Measurements from ENCODE around the gene FKRP.

FKRP gene

GRCh38 chr19:46732172-46732938 is 13.5 kb upstream of the FKRP start:
- no peak for DNase-seq

DNA sequence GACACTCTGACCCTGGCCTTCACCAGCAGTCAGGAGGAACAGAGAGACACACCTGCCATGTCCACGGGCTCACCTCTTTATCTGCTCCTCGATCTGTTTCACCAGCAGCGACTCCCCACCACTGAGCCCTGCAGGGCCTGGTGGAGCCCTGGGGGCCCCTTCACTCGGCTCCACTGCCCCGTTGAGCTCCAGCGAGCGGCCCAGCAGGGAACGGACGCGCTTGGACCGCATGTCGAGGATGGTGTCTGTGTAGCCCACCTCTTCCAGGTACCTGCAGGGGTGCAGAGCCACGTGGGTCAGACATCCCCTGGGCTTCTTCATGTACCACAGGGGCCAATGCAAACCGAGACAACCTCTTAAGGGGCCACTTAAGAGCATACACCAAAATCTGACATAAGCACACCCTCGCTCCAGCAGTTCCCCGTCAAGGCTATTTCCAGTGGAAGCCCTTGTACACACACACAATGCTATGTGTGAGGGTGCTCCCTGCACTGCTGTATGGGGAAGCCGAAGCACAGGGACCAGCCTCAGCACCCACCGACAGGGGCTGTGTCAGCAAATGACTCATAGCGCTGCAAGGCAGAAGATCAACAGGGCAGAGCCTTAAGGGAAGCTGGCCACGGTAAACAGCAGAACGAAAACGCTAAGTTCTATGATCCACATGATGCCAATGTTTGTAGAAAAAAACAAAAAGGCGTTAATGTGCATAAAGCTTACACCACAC is 12.7 kb upstream of the FKRP start:
- no peak for DNase-seq

- DNase-seq: no peak
These were observed 12.1 kb upstream of the FKRP start for GRCh38 chr19:46733690-46734292.

DNA sequence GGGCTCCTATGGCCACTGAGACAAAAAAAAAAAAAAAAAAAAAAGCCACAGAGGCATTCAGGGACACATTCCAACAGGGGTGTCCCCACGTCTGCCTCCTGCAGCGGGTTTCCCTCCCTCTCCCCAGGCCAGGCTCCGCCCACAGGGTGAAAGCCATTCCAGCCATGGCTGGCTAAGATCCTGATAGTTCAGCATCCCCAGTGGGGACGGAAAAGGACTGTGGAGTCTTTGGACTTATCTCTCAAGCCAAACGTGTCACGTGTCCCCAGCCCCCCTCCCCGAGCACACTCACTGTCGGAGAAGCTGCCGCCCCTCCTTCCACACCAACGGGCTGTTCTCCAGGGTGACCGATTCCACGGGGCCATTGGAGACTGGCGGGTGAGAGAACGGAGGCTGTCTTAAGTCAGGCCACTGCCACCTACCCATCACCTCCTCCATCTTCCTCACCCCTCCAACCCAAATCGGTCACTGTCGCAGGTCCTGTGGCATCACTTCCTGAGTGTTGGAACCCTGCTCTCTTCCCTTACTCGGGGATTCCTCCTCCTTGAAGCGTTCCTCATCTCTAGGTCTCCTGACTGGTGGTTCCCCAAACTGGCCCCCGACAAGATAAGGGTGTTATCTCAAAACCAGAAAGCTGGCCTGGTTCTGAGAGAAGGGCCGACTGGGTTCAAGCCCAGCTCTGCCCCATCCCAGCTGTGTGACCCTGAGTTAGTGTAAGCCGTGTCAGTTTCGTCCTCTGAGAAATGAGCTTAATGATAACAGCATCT is 9.1 kb upstream of the FKRP start:
- DNase-seq: no peak

- no peak for DNase-seq
These were observed 8.6 kb upstream of the FKRP start for GRCh38 chr19:46737298-46737654.

GRCh38 chr19:46737761-46738171 is 8.1 kb upstream of the FKRP start:
- DNase-seq: no peak

GRCh38 chr19:46739290-46739771 is 6.5 kb upstream of the FKRP start:
- no peak for DNase-seq

DNA sequence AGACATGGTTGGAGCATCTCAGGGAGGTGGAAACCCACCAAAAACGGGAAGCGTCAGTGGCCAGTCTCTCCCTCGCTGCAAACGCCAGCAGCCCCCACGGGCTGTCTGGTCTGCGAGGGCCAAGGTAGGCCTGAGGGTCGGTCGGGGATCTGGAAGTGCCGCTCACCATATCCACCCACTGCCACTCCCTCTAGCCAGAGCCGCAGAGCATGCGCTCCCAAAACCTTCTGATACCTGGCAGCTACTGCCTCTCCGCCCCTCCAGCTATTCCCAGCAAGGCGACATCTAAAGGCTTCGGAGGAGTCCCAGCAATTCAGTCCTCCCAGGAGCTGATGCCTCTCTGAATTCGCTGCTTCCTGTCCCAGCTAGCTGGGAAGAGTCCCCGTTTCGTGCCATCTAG is 4.4 kb upstream of the FKRP start:
- no peak for DNase-seq

DNA sequence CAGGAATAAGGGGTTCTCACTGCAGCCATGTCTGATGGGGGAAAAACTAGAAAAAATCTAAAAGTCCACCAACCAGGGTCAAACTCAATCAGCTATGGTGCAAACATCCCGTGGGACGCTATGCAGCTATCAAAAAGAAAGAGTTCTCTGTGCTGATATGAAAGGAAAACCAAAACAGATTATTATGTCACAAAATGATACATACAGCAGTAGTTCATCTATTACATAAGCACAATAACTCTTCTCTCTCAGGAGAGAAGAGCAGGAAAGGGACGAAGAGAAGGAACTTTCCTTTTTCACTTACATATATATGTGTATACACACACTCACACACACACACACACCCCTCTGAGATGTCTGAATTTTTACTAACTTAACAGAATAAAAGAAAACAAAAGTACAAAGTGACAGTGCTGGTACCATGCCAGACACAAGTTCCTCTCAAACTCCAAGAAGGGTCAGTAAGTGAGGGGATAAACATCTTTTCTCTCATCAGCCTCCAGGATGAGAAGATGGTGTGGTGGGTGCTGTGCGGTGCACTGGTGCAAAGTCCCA is 2.9 kb upstream of the FKRP start:
- no peak for DNase-seq

GRCh38 chr19:46744005-46744691 is 1.7 kb upstream of the FKRP start:
- DNase-seq: no peak

DNA sequence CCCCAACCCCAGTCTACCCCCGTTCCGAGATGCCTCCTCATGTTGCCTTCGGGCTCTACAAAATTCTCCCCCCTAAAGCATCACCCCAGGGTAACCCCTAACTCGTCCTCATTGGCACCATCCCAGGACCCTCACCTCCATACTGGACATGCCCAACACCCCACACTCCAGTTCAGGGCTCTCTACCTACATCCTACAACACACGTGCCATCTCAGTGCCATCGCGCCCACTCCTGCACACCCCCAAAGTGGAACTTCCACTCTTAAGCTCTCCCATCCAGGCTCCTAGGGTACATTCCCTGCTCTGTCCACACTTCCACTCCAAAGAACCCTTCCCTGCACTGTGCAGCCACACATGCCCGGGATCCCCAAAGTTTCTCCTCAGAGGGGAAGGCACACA is 827 bp upstream of the FKRP start:
- DNase-seq: no peak

GRCh38 chr19:46746281-46747057 is 612 bp downstream of the FKRP start, which contains the start of gene STRN4:
Gene STRN4 (minus strand): TSS chr19:46746450. CDS start chr19:46746430, 20 bp downstream.
- peak in 1 of 2 experiments; percentile 17 for DNase-seq

DNA sequence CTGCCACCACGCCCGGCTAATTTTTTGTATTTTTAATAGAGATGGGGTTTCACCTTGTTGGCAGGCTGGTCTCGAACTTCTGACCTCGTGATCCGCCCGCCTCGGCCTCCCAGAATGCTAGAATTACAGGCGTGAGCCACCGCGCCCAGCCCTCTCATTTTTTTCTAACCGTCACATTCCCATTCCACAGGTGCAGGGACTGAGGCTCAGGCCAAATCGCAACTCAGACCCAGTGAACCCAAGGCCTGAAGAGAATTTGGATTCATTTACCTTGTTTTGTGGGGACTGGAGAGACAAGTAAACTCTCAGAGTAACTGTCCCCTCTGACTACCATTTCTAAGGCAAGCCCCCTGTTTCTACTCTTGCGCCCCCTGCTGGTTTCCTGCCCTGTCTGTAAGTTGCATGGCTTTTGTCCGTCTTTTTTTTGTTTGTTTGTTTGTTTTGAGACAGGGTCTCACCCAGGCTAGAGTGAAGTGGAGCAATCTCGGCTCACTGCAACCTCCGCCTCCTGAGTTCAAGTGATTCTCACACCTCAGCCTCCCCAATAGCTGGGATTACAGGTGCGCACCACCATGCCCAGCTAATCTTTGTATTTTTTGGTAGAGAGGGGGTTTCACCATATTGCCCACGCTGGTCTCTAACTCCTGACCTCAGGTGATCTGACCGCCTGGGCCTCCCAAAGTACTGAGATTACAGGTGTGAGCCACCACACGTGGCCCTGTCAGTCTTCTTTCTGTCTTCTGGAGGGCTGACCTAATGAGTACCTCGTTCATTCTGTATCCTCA is 2.7 kb downstream of the FKRP start:
- peak in 1 of 2 experiments; percentile 34 for DNase-seq

GRCh38 chr19:46753420-46754155 is 7.7 kb downstream of the FKRP start:
- DNase-seq: peak in 1 of 2 experiments; percentile 19

GRCh38 chr19:46755077-46755852 is 9.4 kb downstream of the FKRP start:
- DNase-seq: no peak

- DNase-seq: no peak
These were observed 10.1 kb downstream of the FKRP start for GRCh38 chr19:46755853-46756543.

DNA sequence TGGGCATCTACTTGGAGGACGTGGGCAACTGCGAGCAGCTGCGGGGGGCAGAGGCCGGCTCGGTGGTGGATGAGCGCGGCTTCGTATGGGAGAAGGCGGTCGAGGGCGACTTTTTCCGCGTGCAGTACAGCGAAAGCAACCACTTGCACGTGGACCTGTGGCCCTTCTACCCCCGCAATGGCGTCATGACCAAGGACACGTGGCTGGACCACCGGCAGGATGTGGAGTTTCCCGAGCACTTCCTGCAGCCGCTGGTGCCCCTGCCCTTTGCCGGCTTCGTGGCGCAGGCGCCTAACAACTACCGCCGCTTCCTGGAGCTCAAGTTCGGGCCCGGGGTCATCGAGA is 10.7 kb downstream of the FKRP start:
- DNase-seq: no peak

DNA sequence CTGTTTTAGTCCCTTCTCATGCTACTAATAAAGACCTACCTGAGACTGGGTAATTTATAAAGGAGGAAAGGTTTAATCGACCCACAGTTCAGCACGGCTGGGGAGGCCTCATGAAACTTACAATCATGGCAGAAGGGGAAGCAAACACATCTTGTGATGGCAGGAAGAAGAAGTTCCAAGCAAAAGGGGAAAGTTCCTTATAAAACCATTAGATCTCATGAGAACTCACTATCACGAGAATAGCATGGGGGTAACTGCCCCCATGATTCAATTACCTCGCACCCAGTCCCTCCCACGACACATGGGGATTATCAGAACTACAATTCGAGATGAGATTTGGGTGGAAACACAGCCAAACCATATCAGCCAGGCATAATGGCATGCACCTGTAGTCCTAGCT is 13.3 kb downstream of the FKRP start:
- DNase-seq: no peak
